K562 (cell line): ENCODE data around the gene CFAP157. TPM values are rescaled to one million over a fixed set of nuclear protein-coding genes. Genes with fewer than 3 reads are reported as not detected.

Source experiments
- ATAC-seq: fragments of 200-7000 bp; cut with Tn5 transposase; 3 replicates; pipeline ENCODE4 v1.9.1; 2020; ENCODE audit warnings: moderate library complexity
- BruUV-seq: library from RNA; stranded (reverse); fragments of 400-500 nt; replicated peaks from 2 replicates; lab custom pipeline; 2021; lab: Mats Ljungman, UMichigan
- CTCF ChIA-PET: fragments of 300-600 bp; formaldehyde crosslinking; extraction: SDS; loops from one replicate; lab custom pipeline; 2021; ENCODE audit warnings: low intra/inter-chr PET ratio; lab: Yijun Ruan, JAX
- POLR2A ChIA-PET: fragments of 300-600, 350-650 bp; sonication (Branson Sonifier 250); formaldehyde crosslinking; extraction: SDS; loops from one replicate; lab custom pipeline; 2021; ENCODE audit warnings: antibody characterized with exemption, inconsistent platforms; lab: Yijun Ruan, JAX
- DNase-seq, 4 experiments: peaks; one replicate each; pipeline versions ENCODE4 v3.0.0 to v3.0.0-alpha.2; 2011 to 2018; ENCODE audit warnings: low spot score in 3 of 4, mixed read lengths in 3 of 4; ENCODE audit errors: extremely low read depth in 1 of 4
- FAIRE-seq: peaks from 2 replicates; lab custom pipeline; 2011; peaks lifted over from hg19 to GRCh38; lab: Jason Lieb, UNC
- H2AFZ ChIP-seq: 2 replicates; pipeline ENCODE4 v1.6.0; 2011; ENCODE audit warnings: low read depth, low read length, control low read depth, inconsistent platforms
- H3K27ac ChIP-seq: fragments of 200-600 bp; 3 replicates; pipeline ENCODE4 v1.8.0; 2011; ENCODE audit warnings: low read depth, mild to moderate bottlenecking, control low read depth, inconsistent platforms, low read length, moderate library complexity, mixed read lengths; ENCODE audit errors: extremely low read depth
- H3K27me3 ChIP-seq, 2 experiments: fragments of 300-600 bp in 1 of 2; 2 replicates in 1 of 2; 3 replicates in 1 of 2; pipeline versions ENCODE4 v1.6.0 to v1.8.0; 2011; ENCODE audit warnings: inconsistent platforms in 2 of 2, low read length in 2 of 2, mild to moderate bottlenecking in 1 of 2, mixed read lengths in 1 of 2, moderate library complexity in 1 of 2; ENCODE audit not compliant: control insufficient read depth in 2 of 2, insufficient read depth in 2 of 2
- H3K36me3 ChIP-seq: fragments of 300-600 bp; 3 replicates; pipeline ENCODE4 v1.8.0; 2011; ENCODE audit warnings: mild to moderate bottlenecking, low read length, inconsistent platforms; ENCODE audit not compliant: control insufficient read depth, insufficient read depth
- H3K4me1 ChIP-seq, 2 experiments: fragments of 200-600 bp in 1 of 2; replicated peaks in 1 of 2; 2 replicates in 1 of 2; 3 replicates in 1 of 2; pipeline versions ENCODE4 v1.5.1 to v1.8.0; 2011; ENCODE audit warnings: inconsistent platforms in 2 of 2, low read length in 2 of 2, mild to moderate bottlenecking in 1 of 2, mixed read lengths in 1 of 2, moderate library complexity in 1 of 2; ENCODE audit not compliant: control insufficient read depth in 2 of 2, insufficient read depth in 2 of 2
- H3K4me2 ChIP-seq: 2 replicates; pipeline ENCODE4 v1.6.1; 2011; ENCODE audit warnings: low read length, control low read depth, inconsistent platforms, mixed read lengths; ENCODE audit not compliant: insufficient read depth
- H3K4me3 ChIP-seq: fragments of 200-600 bp; sonication (generic), shearing (Covaris generic); 2 replicates; pipeline ENCODE4 v1.5.1; 2016; ENCODE audit warnings: control low read depth, inconsistent platforms
- H3K79me2 ChIP-seq: fragments of 200-600 bp; 3 replicates; pipeline ENCODE4 v1.8.0; 2011; ENCODE audit warnings: low read length, inconsistent platforms; ENCODE audit not compliant: control insufficient read depth, insufficient read depth
- H3K9ac ChIP-seq, 2 experiments: 2 replicates each; pipeline versions ENCODE4 v1.6.0 to v1.6.1; 2011; ENCODE audit warnings: low read depth in 2 of 2, low read length in 2 of 2, control low read depth in 1 of 2, inconsistent platforms in 1 of 2, mild to moderate bottlenecking in 1 of 2, mixed read lengths in 1 of 2; ENCODE audit not compliant: insufficient read depth in 1 of 2
- H3K9me1 ChIP-seq: one replicate; pipeline ENCODE4 v1.6.0; 2011; ENCODE audit warnings: inconsistent platforms, mild to moderate bottlenecking, low read length, moderate library complexity; ENCODE audit not compliant: control insufficient read depth, insufficient read depth
- H3K9me3 ChIP-seq: replicated peaks from 2 replicates; pipeline ENCODE4 v1.5.1; 2011; ENCODE audit warnings: low read depth, low read length, inconsistent platforms; ENCODE audit not compliant: control insufficient read depth, insufficient read depth
- H4K20me1 ChIP-seq: replicated peaks from 2 replicates; pipeline ENCODE4 v1.6.1; 2011; ENCODE audit warnings: low read length, inconsistent platforms, mixed read lengths; ENCODE audit not compliant: control insufficient read depth, insufficient read depth
- FOXA1 ChIP-seq: fragments of 450-650 bp; IDR thresholded peaks from 2 replicates; pipeline ENCODE4 v1.6.1; 2016; ENCODE audit warnings: mild to moderate bottlenecking, borderline replicate concordance
- HNRNPK ChIP-seq: fragments of 200-400 bp; formaldehyde crosslinking; IDR thresholded peaks from one replicate; pipeline ENCODE4 v1.6.1; 2018; ENCODE audit warnings: mild to moderate bottlenecking, low read depth, low read length; ENCODE audit not compliant: poor library complexity, severe bottlenecking
- MYC ChIP-seq, 2 experiments: fragments of 250-450 bp in 1 of 2; sonication (Bioruptor Pico) in 1 of 2; IDR thresholded peaks; 2 replicates each; pipeline versions ENCODE4 v1.5.1 to v1.6.1; 2012 to 2021; ENCODE audit warnings: low read depth in 2 of 2, borderline replicate concordance in 1 of 2, improper control_type of control experiment in 1 of 2, low read length in 1 of 2, mild to moderate bottlenecking in 1 of 2, moderate library complexity in 1 of 2
- PTTG1 ChIP-seq: fragments of 450-650 bp; IDR thresholded peaks from 2 replicates; pipeline ENCODE4 v1.6.1; 2016; ENCODE audit warnings: low read depth, mild to moderate bottlenecking, missing genetic modification characterization, missing compliant biosample characterization
- TAL1 ChIP-seq: fragments of 450-650 bp; IDR thresholded peaks from 2 replicates; pipeline ENCODE4 v1.6.1; 2016; ENCODE audit warnings: mild to moderate bottlenecking
- ZNF165 ChIP-seq: fragments of 250-450 bp; sonication (Bioruptor Pico); IDR thresholded peaks from 2 replicates; pipeline ENCODE4 v1.4.0; 2020; ENCODE audit warnings: borderline replicate concordance
- ZNF224 ChIP-seq: sonication (generic); formaldehyde crosslinking; IDR thresholded peaks from 2 replicates; pipeline ENCODE4 v1.8.0; 2022; ENCODE audit warnings: mild to moderate bottlenecking, missing genetic modification reagents
- ZNF24 ChIP-seq: fragments of 450-650 bp; IDR thresholded peaks from 2 replicates; pipeline ENCODE4 v1.6.1; 2016
- ZNF444 ChIP-seq: fragments of 250-450 bp; sonication (Bioruptor Pico); IDR thresholded peaks from 2 replicates; pipeline ENCODE4 v1.4.0; 2020; ENCODE audit warnings: mild to moderate bottlenecking, moderate library complexity
- WGBS: fragments of 100-300 bp; shearing (Covaris generic); methylation state at CpG from one replicate; pipeline ENCODE4 v1.1.6; 2016; ENCODE audit warnings: low coverage, mixed read lengths; ENCODE audit not compliant: insufficient coverage; ENCODE audit errors: missing lambda C conversion rate; 5-methylcytosine and 5-hydroxymethylcytosine counted together
- in situ Hi-C: fragments of 300-500 bp; cut with MboI; formaldehyde crosslinking; loops from 4 replicates; pipeline ENCODE4 v1.15.0; 2018; ENCODE audit warnings: inconsistent platforms, mixed read lengths
- intact Hi-C: fragments of 100-400 bp; cut with micrococcal nuclease; formaldehyde crosslinking; loops from 2 replicates; pipeline ENCODE4 v1.14.2; 2022
- polyA plus RNA-seq, 8 experiments: library from polyadenylated mRNA; depleted of rRNA in 4 of 8; stranded (reverse) in 5 of 8; unstranded in 3 of 8; fragments of >200 nt; fragmentation: Nextera tagmentation in 2 of 8; fragmentation: Illumina TruSeq in 1 of 8; extraction: Ambion mirVana in 2 of 8; extraction: Trizol in 1 of 8; gene quantifications; 2 replicates each; pipeline versions ENCODE4 v1.2.1 to v1.2.3, GENCODE V29; 2011 to 2014; ENCODE audit warnings: inconsistent platforms in 1 of 8, missing spikeins in 1 of 8
- total RNA-seq, 7 experiments: library from RNA; depleted of rRNA in 6 of 7; stranded (reverse); fragments of >200 nt in 6 of 7; fragmentation: Illumina TruSeq in 2 of 7; extraction: Trizol in 2 of 7; gene quantifications; 2 replicates each; pipeline versions ENCODE4 v1.2.1 to v1.2.3, GENCODE V29; 2011 to 2021; ENCODE audit warnings: low replicate concordance in 1 of 7
- TF ChIP-seq, protein P1 (sequence below): sonication (generic); formaldehyde crosslinking; IDR thresholded peaks from 2 replicates; pipeline ENCODE4 v1.9.0; 2022; ENCODE audit warnings: mild to moderate bottlenecking, missing genetic modification reagents
- TF ChIP-seq, protein P2 (sequence below): conservative IDR thresholded peaks from 2 replicates; pipeline ENCODE4 v1.6.1; 2011; ENCODE audit warnings: low read depth, mild to moderate bottlenecking, low read length; ENCODE audit not compliant: control insufficient read depth
- TF ChIP-seq, protein P3 (sequence below): fragments of 200-800 bp; sonication (Bioruptor generic); IDR thresholded peaks from 2 replicates; pipeline ENCODE4 v1.6.1; 2017; ENCODE audit warnings: missing genetic modification characterization, missing compliant biosample characterization

The CFAP157 gene
- total and polyA plus RNA-seq, 9 of the 15 experiments (the other 6 are each of a cell fraction or from before 2014, with no cell fraction given) = 0.03 TPM; not detected in 8

DNA sequence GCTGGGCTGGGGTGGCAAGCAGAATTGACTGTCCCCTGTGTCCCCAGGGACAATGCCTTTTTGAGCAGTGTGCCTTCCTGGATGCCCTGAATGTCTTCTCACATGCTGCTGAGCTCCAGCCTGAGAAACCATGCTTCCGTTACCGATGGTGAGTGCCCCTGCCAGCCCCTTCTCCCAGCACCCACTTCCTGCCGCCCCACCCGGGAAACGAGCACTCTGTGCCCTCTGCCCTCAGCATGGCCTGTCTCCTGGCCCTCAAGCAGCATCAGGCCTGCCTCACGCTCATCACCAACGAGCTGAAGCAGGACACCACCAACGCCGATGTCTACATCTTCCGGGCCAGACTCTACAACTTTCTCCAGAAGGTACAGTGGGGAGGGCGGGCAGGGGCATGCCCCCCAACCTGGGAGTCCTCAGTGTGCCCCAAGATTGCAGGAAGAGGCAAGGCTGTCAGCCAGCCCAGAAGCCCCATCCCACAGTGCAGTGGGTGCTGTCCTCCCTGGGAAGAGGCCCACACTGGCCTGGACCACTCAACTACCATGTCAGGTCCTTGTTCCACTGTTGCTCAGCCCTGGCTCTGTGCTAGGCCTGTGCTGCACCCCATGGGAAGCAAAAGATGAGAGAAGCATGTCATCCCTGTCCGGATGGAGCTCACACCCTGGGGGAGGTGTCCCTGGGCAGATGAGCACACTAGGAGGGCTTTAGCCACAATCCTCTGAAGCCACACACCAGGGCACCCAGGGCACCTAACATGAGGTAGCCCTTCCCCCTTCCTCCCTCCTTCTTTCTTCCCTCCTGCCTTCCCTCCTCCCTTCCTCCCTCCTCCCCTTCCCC lies 13.5 kb downstream of the CFAP157 start:
- in situ Hi-C loops = no loop called here
- no peak for DNase-seq
- H3K27ac ChIP-seq = no peak overlapping the region

More for the DNA sequence above, 13.5 kb downstream of the CFAP157 start:
- POLR2A ChIA-PET = interaction anchor here (1.1 to 1.7 kb wide), 4 partner anchors 9 to 23 kb away, joined by 3 to 6 read pairs (median 4); no protein-coding TSS in a partner anchor
- Histone ChIP-seq H2AFZ (no peak overlapping the region), H4K20me1 (no peaks in the 10 kb centered on the region), H3K9me3 (no peaks in the 10 kb centered on the region), H3K36me3 (no peaks in the 10 kb centered on the region), H3K9me1 (peaks cover 4% of the 10 kb centered on the region), H3K27me3 (no peaks in the 10 kb centered on the region; a peak in 1 of 5 replicates), H3K4me2 (no peak overlapping the region), H3K4me1 (peaks cover 0 to 38% of the 10 kb centered on the region in 2 experiments; a peak in 4 of 5 replicates), H3K9ac (peak overlapping the region in 1 of 2 experiments; percentile 72; a peak in 2 of 4 replicates), H3K4me3 (no peak overlapping the region), H3K79me2 (no peaks in the 10 kb centered on the region)
- BruUV-seq = no TSS peak
- ATAC-seq (no peak), FAIRE-seq (peak; percentile 40)
- 51% methylated on average over 11 of the region's 12 CpGs for WGBS
- intact Hi-C loops = no loop called here
- TF ChIP-seq, protein P1, sequence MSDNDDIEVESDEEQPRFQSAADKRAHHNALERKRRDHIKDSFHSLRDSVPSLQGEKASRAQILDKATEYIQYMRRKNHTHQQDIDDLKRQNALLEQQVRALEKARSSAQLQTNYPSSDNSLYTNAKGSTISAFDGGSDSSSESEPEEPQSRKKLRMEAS (CRISPR knock-in tag) = no peak
- TF ChIP-seq HNRNPK = peak; percentile 33
- no peak for TF ChIP-seq TAL1
- TF ChIP-seq ZNF24 = no peak
- TF ChIP-seq ZNF444 = no peak
- no peak for TF ChIP-seq ZNF224
- no peak for TF ChIP-seq MYC (IDR thresholded peaks at IDR 0.05; ENCODE audit: low read depth, low read length)
- TF ChIP-seq MYC (CRISPR knock-in tag; IDR thresholded peaks at IDR 0.05; ENCODE audit: borderline replicate concordance, low read depth) = no peak
- TF ChIP-seq, protein P2, sequence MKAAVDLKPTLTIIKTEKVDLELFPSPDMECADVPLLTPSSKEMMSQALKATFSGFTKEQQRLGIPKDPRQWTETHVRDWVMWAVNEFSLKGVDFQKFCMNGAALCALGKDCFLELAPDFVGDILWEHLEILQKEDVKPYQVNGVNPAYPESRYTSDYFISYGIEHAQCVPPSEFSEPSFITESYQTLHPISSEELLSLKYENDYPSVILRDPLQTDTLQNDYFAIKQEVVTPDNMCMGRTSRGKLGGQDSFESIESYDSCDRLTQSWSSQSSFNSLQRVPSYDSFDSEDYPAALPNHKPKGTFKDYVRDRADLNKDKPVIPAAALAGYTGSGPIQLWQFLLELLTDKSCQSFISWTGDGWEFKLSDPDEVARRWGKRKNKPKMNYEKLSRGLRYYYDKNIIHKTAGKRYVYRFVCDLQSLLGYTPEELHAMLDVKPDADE = no peak
- no peak for TF ChIP-seq PTTG1 (tag)
- TF ChIP-seq ZNF165 = no peak
- TF ChIP-seq FOXA1 = no peak
- TF ChIP-seq, protein P3, sequence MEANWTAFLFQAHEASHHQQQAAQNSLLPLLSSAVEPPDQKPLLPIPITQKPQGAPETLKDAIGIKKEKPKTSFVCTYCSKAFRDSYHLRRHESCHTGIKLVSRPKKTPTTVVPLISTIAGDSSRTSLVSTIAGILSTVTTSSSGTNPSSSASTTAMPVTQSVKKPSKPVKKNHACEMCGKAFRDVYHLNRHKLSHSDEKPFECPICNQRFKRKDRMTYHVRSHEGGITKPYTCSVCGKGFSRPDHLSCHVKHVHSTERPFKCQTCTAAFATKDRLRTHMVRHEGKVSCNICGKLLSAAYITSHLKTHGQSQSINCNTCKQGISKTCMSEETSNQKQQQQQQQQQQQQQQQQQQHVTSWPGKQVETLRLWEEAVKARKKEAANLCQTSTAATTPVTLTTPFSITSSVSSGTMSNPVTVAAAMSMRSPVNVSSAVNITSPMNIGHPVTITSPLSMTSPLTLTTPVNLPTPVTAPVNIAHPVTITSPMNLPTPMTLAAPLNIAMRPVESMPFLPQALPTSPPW = peak; percentile 33; the same call in 1 of the 2 replicates
- CTCF ChIA-PET = no interaction called here
